Measurements from ENCODE around the gene PHACTR1.

DNA sequence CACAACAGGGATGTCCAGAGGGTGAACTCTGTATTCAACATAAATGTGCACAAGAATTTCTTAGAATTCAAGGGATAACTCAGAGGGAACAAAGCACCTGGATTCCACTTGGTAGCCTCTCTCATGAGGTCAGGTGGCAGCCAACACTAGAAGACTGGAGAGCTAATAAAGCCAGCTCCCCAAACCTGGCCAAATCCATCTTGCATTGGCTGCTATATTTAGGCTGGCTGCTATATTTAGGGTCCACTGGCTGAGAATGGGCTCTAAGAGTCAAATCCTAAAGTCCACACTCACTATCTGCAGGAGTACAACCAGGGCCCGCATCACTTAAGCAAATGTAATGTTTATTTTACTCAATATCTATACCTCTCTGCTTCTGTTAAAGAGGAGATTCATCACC is 591.8 kb downstream of the PHACTR1 start:
- TF ChIP-seq ZNF565 (CRISPR knock-in tag; conservative IDR thresholded peaks at IDR 0.05; ENCODE audit: low read depth) = no peak
- TF ChIP-seq PATZ1 (CRISPR knock-in tag; IDR thresholded peaks at IDR 0.05; ENCODE audit: borderline replicate concordance) = no peak
- no peak for TF ChIP-seq TOX (CRISPR knock-in tag; IDR thresholded peaks at IDR 0.05; ENCODE audit: borderline replicate concordance)
- TF ChIP-seq TCF4 (CRISPR knock-in tag; IDR thresholded peaks at IDR 0.05; ENCODE audit: borderline replicate concordance) = no peak
- no peak for TF ChIP-seq RARB (CRISPR knock-in tag; IDR thresholded peaks at IDR 0.05)
- no peak for TF ChIP-seq ZFP3 (CRISPR knock-in tag; IDR thresholded peaks at IDR 0.05)
- TF ChIP-seq ZNF8 (CRISPR knock-in tag; IDR thresholded peaks at IDR 0.05) = no peak
- TF ChIP-seq CSDC2 (CRISPR knock-in tag; IDR thresholded peaks at IDR 0.05) = no peak

Data from SK-N-SH treated with all-trans-retinoic acid at 6 μM for 48 hours (cell line).